ENCODE results near the gene TSR3.

Gene TSR3

DNA sequence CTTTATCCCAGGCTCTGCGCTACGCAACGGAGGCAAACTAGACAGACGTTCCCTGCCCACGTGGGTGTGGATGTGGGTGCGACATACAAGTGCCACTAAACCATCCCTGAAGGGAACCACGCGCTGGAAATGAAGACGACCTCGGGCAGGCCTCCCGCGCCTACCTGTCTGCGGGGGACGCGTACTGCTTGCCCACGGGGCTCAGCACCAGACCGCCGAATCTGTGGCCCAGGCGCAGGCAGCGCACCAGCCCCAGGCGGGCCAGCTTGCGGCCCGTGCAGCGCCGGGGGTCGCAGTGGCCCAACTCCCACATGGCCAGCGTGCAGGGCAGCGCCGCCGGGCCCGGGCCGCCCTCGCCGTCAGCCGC is 480 bp downstream of the TSR3 start:
- H3K4me3 ChIP-seq (ENCODE audit: control insufficient read depth, low read depth, low read length) = peak overlapping the region; percentile 68
- no peak for DNase-seq (ENCODE audit: low read depth)
- TF ChIP-seq, protein P1, sequence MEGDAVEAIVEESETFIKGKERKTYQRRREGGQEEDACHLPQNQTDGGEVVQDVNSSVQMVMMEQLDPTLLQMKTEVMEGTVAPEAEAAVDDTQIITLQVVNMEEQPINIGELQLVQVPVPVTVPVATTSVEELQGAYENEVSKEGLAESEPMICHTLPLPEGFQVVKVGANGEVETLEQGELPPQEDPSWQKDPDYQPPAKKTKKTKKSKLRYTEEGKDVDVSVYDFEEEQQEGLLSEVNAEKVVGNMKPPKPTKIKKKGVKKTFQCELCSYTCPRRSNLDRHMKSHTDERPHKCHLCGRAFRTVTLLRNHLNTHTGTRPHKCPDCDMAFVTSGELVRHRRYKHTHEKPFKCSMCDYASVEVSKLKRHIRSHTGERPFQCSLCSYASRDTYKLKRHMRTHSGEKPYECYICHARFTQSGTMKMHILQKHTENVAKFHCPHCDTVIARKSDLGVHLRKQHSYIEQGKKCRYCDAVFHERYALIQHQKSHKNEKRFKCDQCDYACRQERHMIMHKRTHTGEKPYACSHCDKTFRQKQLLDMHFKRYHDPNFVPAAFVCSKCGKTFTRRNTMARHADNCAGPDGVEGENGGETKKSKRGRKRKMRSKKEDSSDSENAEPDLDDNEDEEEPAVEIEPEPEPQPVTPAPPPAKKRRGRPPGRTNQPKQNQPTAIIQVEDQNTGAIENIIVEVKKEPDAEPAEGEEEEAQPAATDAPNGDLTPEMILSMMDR (conservative IDR thresholded peaks at IDR 0.05; ENCODE audit: control insufficient read depth, insufficient read depth, low read depth, low read length) = no peak

DNA sequence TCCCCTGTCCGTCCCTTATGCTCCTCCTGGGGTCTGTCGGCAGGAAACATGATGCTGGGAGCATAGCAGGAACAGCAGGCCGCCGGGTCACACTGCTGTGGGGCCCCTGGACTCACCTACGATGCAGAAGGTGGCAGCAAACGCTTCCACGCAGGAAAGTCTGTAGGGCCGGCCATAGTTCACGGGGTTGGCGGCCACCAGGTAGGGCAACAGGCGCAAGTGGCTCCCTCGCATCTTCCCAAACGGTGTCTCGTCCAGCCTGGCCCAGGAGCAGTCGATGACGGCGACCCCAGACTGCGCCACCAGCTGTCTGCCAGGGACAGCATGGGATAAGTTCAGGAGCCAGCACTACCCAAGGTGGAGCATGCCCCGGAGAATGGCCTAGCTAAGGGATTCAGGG is 987 bp downstream of the TSR3 start:
- no peak for DNase-seq (ENCODE audit: low read depth)
- peak overlapping the region; percentile 68 for H3K4me3 ChIP-seq (ENCODE audit: control insufficient read depth, low read depth, low read length)
- TF ChIP-seq, protein P1 (conservative IDR thresholded peaks at IDR 0.05; ENCODE audit: control insufficient read depth, insufficient read depth, low read depth, low read length) = no peak

DNA sequence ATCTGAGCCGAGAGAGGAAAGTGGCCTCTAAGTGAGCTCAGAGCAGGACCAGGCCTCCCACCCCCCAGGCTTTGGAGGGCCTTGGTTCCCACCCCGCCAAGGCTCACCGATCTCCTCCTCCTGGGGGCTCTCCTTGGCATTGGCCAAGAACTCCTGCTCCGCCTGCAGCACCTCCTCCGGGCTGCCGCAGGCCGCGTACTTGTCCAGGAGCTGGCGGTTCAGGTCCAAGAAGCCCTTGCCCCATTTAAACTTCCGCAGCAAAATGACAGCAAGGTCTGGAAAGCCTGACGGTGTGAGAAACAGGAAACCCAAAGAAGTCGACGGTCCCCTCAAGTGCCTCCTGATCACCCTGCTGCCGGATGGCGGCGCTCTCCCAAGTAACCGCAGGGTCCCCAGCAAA is 1.7 kb downstream of the TSR3 start:
- no peak overlapping the region for H3K4me3 ChIP-seq (ENCODE audit: control insufficient read depth, low read depth, low read length)
- DNase-seq (ENCODE audit: low read depth) = no peak
- TF ChIP-seq, protein P1 (conservative IDR thresholded peaks at IDR 0.05; ENCODE audit: control insufficient read depth, insufficient read depth, low read depth, low read length) = no peak

GRCh38 chr16:1349351-1349750 is 2.3 kb downstream of the TSR3 start:
- DNase-seq (ENCODE audit: low read depth) = no peak
- TF ChIP-seq, protein P1 (conservative IDR thresholded peaks at IDR 0.05; ENCODE audit: control insufficient read depth, insufficient read depth, low read depth, low read length) = no peak
- H3K4me3 ChIP-seq (ENCODE audit: control insufficient read depth, low read depth, low read length) = no peak overlapping the region

DNA sequence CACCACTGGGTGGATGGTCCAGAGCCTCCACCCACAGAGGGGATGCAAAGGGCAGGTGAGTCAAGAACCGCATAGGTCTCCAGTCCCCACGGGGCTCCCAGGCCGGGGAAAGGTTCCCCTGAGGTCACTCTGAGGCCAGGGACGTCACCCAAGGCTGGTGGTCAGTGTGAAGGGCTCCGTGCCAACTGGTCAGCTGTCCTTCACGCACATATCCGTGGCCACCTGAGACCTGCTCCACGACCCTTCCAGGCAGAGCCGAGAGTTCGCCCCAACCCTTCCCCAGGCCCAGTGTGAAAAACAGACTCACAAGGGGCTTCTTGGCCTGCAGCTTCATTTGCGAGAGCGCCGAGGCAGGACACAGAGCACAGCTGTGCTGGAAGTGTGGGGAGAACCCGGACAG is 2.8 kb downstream of the TSR3 start:
- H3K4me3 ChIP-seq (ENCODE audit: control insufficient read depth, low read depth, low read length) = no peak overlapping the region
- TF ChIP-seq, protein P1 (conservative IDR thresholded peaks at IDR 0.05; ENCODE audit: control insufficient read depth, insufficient read depth, low read depth, low read length) = no peak
- DNase-seq (ENCODE audit: low read depth) = no peak

GRCh38 chr16:1348441-1348840 is 3.2 kb downstream of the TSR3 start:
- TF ChIP-seq, protein P1 (conservative IDR thresholded peaks at IDR 0.05; ENCODE audit: control insufficient read depth, insufficient read depth, low read depth, low read length) = no peak
- H3K4me3 ChIP-seq (ENCODE audit: control insufficient read depth, low read depth, low read length) = no peak overlapping the region
- DNase-seq (ENCODE audit: low read depth) = no peak

DNA sequence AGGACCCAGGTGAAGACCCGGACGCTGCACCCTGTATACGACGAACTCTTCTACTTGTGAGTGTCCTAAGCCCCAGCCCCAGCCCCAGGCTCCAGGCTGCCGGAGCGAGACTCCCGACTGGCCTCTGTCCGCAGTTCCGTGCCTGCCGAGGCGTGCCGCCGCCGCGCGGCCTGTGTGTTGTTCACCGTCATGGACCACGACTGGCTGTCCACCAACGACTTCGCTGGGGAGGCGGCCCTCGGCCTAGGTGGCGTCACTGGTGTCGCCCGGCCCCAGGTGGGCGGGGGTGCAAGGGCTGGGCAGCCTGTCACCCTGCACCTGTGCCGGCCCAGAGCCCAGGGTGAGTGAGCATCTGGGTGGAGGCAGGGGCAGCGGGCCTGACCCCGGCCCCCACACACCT is 3.7 kb downstream of the TSR3 start:
- no peak overlapping the region for H3K4me3 ChIP-seq (ENCODE audit: control insufficient read depth, low read depth, low read length)
- DNase-seq (ENCODE audit: low read depth) = no peak
- TF ChIP-seq, protein P1 (conservative IDR thresholded peaks at IDR 0.05; ENCODE audit: control insufficient read depth, insufficient read depth, low read depth, low read length) = no peak
